DND-41 (cell line): ENCODE measurements around the gene CNTN5.

Source experiments
- EZH2 ChIP-seq: IDR thresholded peaks from 3 replicates; pipeline ENCODE4 v1.6.1; 2012; ENCODE audit warnings: borderline replicate concordance, low read depth, mild to moderate bottlenecking, moderate library complexity, low read length, inconsistent platforms; ENCODE audit not compliant: severe bottlenecking
- TF ChIP-seq, protein P1 (sequence below): IDR thresholded peaks from 2 replicates; pipeline ENCODE4 v1.5.1; 2012; ENCODE audit warnings: borderline replicate concordance, low read length, moderate library complexity, mild to moderate bottlenecking; ENCODE audit not compliant: poor library complexity, severe bottlenecking; ENCODE audit errors: extremely low read depth

GRCh38 chr11:99567334-99567956 lies 546.7 kb downstream of the CNTN5 start:
- TF ChIP-seq, protein P1, sequence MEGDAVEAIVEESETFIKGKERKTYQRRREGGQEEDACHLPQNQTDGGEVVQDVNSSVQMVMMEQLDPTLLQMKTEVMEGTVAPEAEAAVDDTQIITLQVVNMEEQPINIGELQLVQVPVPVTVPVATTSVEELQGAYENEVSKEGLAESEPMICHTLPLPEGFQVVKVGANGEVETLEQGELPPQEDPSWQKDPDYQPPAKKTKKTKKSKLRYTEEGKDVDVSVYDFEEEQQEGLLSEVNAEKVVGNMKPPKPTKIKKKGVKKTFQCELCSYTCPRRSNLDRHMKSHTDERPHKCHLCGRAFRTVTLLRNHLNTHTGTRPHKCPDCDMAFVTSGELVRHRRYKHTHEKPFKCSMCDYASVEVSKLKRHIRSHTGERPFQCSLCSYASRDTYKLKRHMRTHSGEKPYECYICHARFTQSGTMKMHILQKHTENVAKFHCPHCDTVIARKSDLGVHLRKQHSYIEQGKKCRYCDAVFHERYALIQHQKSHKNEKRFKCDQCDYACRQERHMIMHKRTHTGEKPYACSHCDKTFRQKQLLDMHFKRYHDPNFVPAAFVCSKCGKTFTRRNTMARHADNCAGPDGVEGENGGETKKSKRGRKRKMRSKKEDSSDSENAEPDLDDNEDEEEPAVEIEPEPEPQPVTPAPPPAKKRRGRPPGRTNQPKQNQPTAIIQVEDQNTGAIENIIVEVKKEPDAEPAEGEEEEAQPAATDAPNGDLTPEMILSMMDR = no peak
- no peak for TF ChIP-seq EZH2
